Activated CD4-positive, alpha-beta T cell treated with anti-CD3 and anti-CD28 coated beads, Interleukin-2, amount 10 ng/mL, durations not matched to agents 7 days and 5 days (primary cell): Measurements from ENCODE around the gene MEIS3. TPM values are rescaled to one million over a fixed set of nuclear protein-coding genes. Genes with fewer than 3 reads are reported as not detected.

Experiments
- CTCF ChIA-PET: fragments of 350-600 bp; sonication (Branson Sonifier 250); formaldehyde crosslinking; loops from one replicate; lab custom pipeline; 2021; ENCODE audit warnings: antibody characterized with exemption; lab: Charles Lee
- POLR2A ChIA-PET: fragments of 350-600 bp; sonication (Branson Sonifier 250); formaldehyde crosslinking; loops from one replicate; lab custom pipeline; 2021; ENCODE audit warnings: antibody characterized with exemption; lab: Charles Lee
- DNase-seq: peaks from one replicate; pipeline ENCODE4 v3.0.0-alpha.2; 2020
- H3K27ac Mint-ChIP-seq: one replicate; pipeline ENCODE4 v1.8.0; 2021; ENCODE audit warnings: mild to moderate bottlenecking, moderate library complexity, mixed read lengths
- H3K27me3 Mint-ChIP-seq: one replicate; pipeline ENCODE4 v1.8.0; 2021; ENCODE audit warnings: mixed read lengths
- H3K36me3 Mint-ChIP-seq: one replicate; pipeline ENCODE4 v1.8.0; 2021; ENCODE audit warnings: low read depth, mixed read lengths
- H3K4me1 Mint-ChIP-seq: one replicate; pipeline ENCODE4 v1.8.0; 2021; ENCODE audit warnings: mixed read lengths
- H3K4me3 Mint-ChIP-seq: one replicate; pipeline ENCODE4 v1.8.0; 2021; ENCODE audit warnings: mild to moderate bottlenecking, moderate library complexity, mixed read lengths
- H3K9me3 Mint-ChIP-seq: one replicate; pipeline ENCODE4 v1.8.0; 2021; ENCODE audit warnings: mixed read lengths
- total RNA-seq, 2 experiments: library from RNA; stranded (reverse); gene quantifications; one replicate each; pipeline ENCODE4 v1.2.3, GENCODE V29; 2021

MEIS3 gene
- not detected for total RNA-seq

DNA sequence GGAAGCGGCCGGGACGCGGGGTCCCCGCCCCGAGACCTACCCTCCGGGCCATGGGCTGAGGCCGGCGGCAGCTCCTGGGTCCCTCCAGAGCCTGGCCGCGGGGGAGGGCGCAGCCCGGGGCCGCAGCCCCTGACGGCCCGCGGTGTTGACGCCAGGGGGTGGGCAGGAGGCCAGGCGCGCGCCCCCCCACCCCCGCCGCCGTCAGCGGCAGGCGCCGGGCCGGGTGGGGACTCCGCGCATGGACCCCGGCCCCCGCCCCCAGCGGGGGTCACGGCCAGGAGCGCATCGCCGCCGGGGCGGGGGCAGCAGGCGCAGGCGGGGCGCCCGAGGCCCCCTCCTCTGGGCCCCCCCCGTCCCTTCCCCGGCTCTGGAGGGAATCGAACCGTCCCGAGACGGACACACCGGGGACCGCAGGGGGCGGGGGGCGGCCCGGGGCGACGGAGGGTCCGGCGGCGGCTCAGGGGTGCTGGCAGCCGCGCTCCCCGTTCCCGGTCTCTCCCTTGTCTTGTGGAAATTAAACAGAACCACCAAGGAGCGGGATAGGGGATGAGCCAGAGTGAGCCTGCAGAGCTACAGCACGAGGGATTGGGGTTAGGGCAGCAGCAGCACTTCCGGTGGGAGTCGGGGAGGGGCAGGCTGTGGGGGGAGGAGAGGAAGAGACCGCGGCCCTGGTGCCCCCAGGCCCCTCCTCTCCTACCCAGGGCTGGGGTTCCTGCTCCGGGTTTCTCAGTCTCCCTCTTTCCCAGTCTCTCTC lies at the start of gene MEIS3:
Gene MEIS3 (minus strand): TSS at position 498 of the 754 bp plus-strand sequence. CDS start 446 bp downstream, at position 52.
- POLR2A ChIA-PET = no interaction called here
- no peak within 1 kb of the TSS for H3K27ac Mint-ChIP-seq
- H3K4me1 Mint-ChIP-seq = peaks cover 15% of the 10 kb centered on the region
- no peaks in the 10 kb centered on the region for H3K36me3 Mint-ChIP-seq
- no peak within 1 kb of the TSS for H3K4me3 Mint-ChIP-seq
- CTCF ChIA-PET = interaction anchor here (0.6 kb wide), 1 partner anchor 241 kb away, joined by 3 read pairs; no protein-coding TSS in a partner anchor
- no peaks in the 10 kb centered on the region for H3K9me3 Mint-ChIP-seq
- no peak for DNase-seq
- peaks cover 81% of the 10 kb centered on the region for H3K27me3 Mint-ChIP-seq

DNA sequence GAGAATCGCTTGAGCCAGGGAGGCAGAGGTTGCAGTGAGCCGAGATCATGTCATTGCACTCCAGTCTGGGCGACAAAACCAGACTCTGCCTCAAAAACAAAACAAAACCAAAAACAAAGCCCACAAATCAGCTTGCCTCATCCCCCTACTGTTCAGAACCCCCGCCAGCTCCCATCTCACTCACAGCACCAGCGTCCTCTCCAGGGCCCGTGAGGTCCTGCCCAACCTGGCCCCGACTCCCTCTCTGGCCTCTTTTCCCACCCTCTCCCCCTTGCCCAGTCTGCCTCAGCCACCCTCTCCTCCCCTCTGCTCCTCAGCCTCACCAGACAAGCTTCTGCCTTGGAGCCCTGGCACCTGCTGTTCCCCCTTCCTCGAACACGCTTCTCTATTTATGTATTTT lies 48.6 kb upstream of the MEIS3 start:
- H3K4me1 Mint-ChIP-seq = peaks cover 12% of the 10 kb centered on the region
- H3K9me3 Mint-ChIP-seq = no peaks in the 10 kb centered on the region
- ChIA-PET CTCF (interaction anchor here (1.6 to 1.8 kb wide), 2 partner anchors 12 to 16 kb away, joined by 4 to 10 read pairs; partner anchors contain the start of gene KPTN), POLR2A (no interaction called here)
- peaks cover 45% of the 10 kb centered on the region for H3K27me3 Mint-ChIP-seq
- H3K36me3 Mint-ChIP-seq = peaks cover 2% of the 10 kb centered on the region
- H3K4me3 Mint-ChIP-seq = no peak overlapping the region
- no peak overlapping the region for H3K27ac Mint-ChIP-seq
- no peak for DNase-seq

DNA sequence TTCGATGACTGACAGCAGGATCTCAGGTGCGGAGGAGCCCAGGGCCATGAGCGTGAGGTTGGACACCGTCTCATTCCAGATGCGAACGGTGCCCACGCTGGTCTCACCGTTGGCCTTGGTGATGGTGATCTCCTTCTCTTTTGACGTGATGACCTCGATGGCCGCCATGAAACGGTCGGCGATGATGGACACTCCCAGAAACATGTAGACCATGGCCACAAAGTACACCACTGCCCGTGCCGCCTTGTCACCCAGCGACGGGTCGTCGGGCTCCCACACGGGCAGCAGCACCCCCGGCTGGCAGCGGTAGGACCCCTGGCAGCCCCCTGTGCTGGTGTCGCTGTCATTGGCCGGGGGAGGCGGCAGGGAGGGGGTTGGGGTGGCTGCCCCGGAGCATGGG lies 46.6 kb upstream of the MEIS3 start:
- Mint-ChIP-seq H3K27ac (no peak overlapping the region), H3K36me3 (no peaks in the 10 kb centered on the region), H3K27me3 (peaks cover 35% of the 10 kb centered on the region), H3K4me1 (peaks cover 5% of the 10 kb centered on the region), H3K4me3 (no peak overlapping the region), H3K9me3 (no peaks in the 10 kb centered on the region)
- POLR2A ChIA-PET = no interaction called here
- CTCF ChIA-PET = no interaction called here
- no peak for DNase-seq

DNA sequence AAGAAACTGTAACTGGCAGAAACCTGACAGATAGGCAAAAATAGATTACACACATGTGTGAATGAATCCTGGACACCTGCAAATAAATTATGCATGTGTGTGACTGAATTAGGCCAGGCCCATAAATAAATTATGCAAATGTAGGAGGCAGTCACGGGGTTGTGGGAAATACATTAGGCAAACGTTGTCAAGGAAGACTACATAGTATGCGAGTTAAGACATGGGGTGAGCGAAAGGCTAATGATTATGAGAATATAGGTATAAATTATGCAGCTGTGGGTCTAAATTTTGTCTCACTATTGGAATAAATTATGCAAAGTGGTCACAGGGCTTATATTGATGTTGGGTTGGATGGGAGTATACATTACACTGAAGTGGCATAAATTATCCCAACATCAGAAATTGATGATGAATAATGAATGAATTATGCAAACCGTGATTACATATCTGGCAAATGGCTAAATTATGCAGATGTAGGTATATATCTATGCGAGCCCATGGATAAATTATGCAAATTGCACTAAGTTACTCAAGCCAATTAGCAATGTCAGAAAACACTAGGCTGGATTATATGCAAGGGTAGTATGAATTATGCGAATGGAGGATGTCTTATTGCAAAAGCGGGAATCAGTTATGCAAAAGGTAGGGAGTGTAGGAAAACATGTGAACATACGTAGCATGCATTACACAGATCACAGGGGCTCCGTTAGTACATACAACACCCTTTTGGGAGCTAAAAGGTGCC lies 45.5 kb upstream of the MEIS3 start:
- Mint-ChIP-seq H3K27ac (no peak overlapping the region), H3K9me3 (no peaks in the 10 kb centered on the region), H3K4me3 (no peak overlapping the region), H3K4me1 (peaks cover 5% of the 10 kb centered on the region), H3K27me3 (peaks cover 26% of the 10 kb centered on the region), H3K36me3 (no peaks in the 10 kb centered on the region)
- DNase-seq = no peak
- POLR2A ChIA-PET = no interaction called here
- CTCF ChIA-PET = interaction anchor here (0.6 kb wide), 1 partner anchor 74 kb away, joined by 3 read pairs; no protein-coding TSS in a partner anchor

DNA sequence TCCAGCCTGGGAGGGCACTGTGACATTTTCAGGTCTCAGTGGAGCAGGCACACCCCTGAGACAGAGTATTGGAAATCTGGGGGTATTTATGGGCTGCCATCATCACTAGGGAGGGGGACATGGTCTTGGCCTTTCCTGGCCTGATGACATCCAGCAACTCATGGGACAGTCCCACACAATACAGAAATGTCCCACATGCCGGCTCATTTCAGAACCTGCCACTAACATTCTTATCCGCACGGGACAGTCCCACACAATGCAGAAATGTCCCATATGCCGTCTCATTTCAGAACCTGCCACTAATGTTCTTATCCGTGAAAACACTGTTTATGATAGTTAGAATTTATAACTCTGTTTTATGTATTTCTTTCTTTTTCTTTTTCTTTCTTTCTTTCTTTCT lies 42.5 kb upstream of the MEIS3 start:
- H3K9me3 Mint-ChIP-seq = no peaks in the 10 kb centered on the region
- no peak for DNase-seq
- ChIA-PET CTCF (interaction anchor here (0.7 kb wide), 1 partner anchor 22 kb away, joined by 4 read pairs; the partner anchor contains the start of gene KPTN), POLR2A (no interaction called here)
- no peaks in the 10 kb centered on the region for H3K36me3 Mint-ChIP-seq
- H3K4me1 Mint-ChIP-seq = peaks cover 1% of the 10 kb centered on the region
- H3K4me3 Mint-ChIP-seq = no peak overlapping the region
- no peak overlapping the region for H3K27ac Mint-ChIP-seq
- H3K27me3 Mint-ChIP-seq = peaks cover 5% of the 10 kb centered on the region

DNA sequence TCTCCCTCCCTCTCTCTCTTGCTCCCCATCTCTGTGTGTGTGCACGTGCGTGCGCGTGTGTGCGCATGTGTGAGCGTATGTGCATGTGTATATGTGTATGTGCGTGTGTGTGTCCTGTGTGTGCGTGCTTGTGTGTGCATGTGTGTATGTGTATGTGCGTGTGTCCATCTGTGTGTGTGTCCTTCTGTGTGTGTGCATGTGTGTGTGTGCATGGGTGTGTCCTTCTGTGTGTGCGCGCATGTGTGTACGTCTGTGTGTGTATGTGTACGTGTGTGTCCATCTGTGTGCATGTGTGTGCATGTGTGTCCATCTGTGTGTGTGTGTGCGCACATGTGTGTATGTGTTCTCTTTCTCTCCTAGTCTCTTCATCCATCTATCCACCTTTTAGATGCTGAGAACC lies 40.1 kb upstream of the MEIS3 start:
- CTCF ChIA-PET = no interaction called here

DNA sequence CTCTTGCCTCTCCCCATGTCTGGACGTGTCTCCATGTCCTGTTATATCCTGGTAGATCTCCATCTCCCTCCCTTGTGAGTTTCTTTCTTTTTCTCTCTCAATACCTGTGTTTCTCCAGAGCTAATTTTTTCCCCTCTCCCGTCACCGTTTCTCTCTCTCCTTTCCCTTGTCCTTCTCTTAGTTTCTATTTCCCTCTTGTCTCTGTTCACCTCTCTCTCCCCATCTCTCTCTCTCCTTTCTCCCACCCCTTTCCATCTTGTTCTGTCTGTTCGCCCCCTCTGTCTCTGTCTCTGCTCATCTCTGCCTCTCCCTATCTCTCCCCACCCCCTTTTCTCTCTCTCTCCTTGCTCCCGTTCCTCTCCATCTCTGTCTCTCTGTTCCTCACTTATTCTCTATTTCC lies 39.3 kb upstream of the MEIS3 start:
- Mint-ChIP-seq H3K27me3 (peaks cover 28% of the 10 kb centered on the region), H3K9me3 (no peaks in the 10 kb centered on the region), H3K4me3 (no peak overlapping the region), H3K27ac (no peak overlapping the region), H3K4me1 (peaks cover 1% of the 10 kb centered on the region), H3K36me3 (no peaks in the 10 kb centered on the region)
- POLR2A ChIA-PET = no interaction called here
- DNase-seq = no peak
- CTCF ChIA-PET = no interaction called here

More for the DNA sequence above, 40.1 kb upstream of the MEIS3 start:
- no peak for DNase-seq
- H3K27ac Mint-ChIP-seq = no peak overlapping the region
- no peaks in the 10 kb centered on the region for H3K36me3 Mint-ChIP-seq
- H3K27me3 Mint-ChIP-seq = peaks cover 26% of the 10 kb centered on the region
- peaks cover 1% of the 10 kb centered on the region for H3K4me1 Mint-ChIP-seq
- POLR2A ChIA-PET = no interaction called here
- no peaks in the 10 kb centered on the region for H3K9me3 Mint-ChIP-seq
- no peak overlapping the region for H3K4me3 Mint-ChIP-seq

DNA sequence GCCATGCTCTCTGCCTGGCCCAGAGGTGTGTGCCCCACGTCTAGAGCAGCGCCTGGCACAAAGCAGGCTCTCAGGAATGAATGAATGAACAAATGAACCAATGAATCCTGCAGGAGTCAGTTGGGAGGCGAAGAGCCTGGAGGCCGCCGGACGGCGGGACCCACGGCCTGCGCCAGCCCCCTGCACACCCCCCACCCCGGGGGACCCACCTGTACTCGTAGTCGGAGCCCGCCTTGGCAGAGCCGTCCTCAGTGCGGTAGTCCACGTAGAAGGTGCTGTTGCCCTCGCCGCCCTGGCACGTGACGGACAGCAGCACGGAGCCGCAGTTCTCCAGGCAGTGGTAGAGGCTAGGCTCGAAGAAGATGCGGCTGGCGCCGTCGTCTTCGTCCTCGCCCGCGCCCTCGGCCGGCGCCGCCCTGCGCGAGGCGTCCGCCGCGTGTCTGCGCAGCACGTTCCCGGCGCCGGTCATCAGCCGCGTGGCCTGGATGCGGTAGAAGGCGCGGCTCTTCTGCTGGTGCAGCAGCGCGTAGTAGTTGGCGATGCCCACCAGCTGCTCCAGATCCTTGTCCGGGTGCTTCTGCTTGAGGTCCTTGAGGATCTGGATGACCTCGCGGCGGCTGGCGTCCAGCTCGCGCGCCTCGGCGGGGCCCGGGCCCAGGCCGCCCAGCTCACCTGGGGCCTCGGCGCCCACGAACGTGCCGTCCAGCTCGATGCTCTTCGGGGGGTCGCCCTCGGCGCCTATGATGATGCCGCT lies 37.6 kb upstream of the MEIS3 start:
- POLR2A ChIA-PET = no interaction called here

DNA sequence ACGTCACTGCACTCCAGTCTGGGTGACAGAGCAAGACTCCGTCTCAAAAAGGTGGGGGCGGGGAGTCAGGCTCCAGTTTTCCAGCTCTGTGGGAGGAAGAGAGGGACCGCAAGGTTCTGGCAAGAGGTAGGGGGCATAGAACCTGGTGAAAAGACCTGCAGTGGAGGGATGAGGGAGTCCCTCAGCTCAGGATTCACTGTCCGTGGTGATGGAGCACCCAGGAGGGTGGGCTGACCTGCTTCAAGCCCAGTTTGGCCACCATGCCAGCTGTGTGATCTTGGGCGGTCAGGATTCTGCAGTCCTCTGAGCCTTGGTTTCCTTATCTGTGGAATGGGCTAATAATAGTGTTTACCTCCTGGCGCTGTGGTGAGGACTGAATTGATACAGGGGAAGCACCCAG lies 31.2 kb upstream of the MEIS3 start:
- no peak for DNase-seq
- CTCF ChIA-PET = interaction anchor here (0.6 kb wide), 1 partner anchor 224 kb away, joined by 3 read pairs; no protein-coding TSS in a partner anchor
- Mint-ChIP-seq H3K9me3 (no peaks in the 10 kb centered on the region), H3K4me3 (no peak overlapping the region), H3K36me3 (no peaks in the 10 kb centered on the region), H3K27me3 (peaks cover 65% of the 10 kb centered on the region), H3K4me1 (peaks cover 26% of the 10 kb centered on the region), H3K27ac (no peak overlapping the region)
- POLR2A ChIA-PET = no interaction called here

More for the DNA sequence above, 37.6 kb upstream of the MEIS3 start:
- H3K36me3 Mint-ChIP-seq = no peaks in the 10 kb centered on the region
- CTCF ChIA-PET = interaction anchor here (1.1 kb wide), 1 partner anchor 27 kb away, joined by 3 read pairs; the partner anchor contains the start of gene KPTN
- no peak overlapping the region for H3K27ac Mint-ChIP-seq
- peaks cover 30% of the 10 kb centered on the region for H3K27me3 Mint-ChIP-seq
- DNase-seq = no peak
- no peaks in the 10 kb centered on the region for H3K9me3 Mint-ChIP-seq
- H3K4me3 Mint-ChIP-seq = no peak overlapping the region
- H3K4me1 Mint-ChIP-seq = peaks cover 1% of the 10 kb centered on the region

DNA sequence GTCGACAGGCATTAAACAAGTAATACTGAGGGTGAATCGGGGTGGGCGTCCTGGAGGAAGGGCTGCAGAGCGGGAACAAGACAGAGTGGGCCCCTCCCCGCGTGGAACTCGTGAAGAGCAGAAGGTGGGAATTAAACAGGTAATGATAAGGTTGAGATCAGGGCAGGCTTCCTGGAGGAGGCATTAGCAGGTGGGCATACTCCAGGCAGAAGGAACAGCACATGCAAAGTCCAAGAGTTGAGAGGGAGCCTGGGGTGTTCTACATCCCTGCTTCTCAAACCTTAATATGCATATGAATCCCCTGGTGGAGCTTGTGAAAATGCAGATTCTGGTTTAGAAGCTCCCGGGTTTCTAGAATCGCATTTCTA lies 29.0 kb upstream of the MEIS3 start:
- peaks cover 66% of the 10 kb centered on the region for H3K27me3 Mint-ChIP-seq
- peak overlapping the region; percentile 0 for H3K4me3 Mint-ChIP-seq
- H3K27ac Mint-ChIP-seq = no peak overlapping the region
- H3K36me3 Mint-ChIP-seq = peaks cover 3% of the 10 kb centered on the region
- ChIA-PET CTCF (interaction anchor here (1.1 to 3.6 kb wide), 2 partner anchors 12 to 15 kb away, joined by 4 to 26 read pairs; no protein-coding TSS in a partner anchor), POLR2A (no interaction called here)
- no peaks in the 10 kb centered on the region for H3K9me3 Mint-ChIP-seq
- H3K4me1 Mint-ChIP-seq = peaks cover 44% of the 10 kb centered on the region
- DNase-seq = no peak

DNA sequence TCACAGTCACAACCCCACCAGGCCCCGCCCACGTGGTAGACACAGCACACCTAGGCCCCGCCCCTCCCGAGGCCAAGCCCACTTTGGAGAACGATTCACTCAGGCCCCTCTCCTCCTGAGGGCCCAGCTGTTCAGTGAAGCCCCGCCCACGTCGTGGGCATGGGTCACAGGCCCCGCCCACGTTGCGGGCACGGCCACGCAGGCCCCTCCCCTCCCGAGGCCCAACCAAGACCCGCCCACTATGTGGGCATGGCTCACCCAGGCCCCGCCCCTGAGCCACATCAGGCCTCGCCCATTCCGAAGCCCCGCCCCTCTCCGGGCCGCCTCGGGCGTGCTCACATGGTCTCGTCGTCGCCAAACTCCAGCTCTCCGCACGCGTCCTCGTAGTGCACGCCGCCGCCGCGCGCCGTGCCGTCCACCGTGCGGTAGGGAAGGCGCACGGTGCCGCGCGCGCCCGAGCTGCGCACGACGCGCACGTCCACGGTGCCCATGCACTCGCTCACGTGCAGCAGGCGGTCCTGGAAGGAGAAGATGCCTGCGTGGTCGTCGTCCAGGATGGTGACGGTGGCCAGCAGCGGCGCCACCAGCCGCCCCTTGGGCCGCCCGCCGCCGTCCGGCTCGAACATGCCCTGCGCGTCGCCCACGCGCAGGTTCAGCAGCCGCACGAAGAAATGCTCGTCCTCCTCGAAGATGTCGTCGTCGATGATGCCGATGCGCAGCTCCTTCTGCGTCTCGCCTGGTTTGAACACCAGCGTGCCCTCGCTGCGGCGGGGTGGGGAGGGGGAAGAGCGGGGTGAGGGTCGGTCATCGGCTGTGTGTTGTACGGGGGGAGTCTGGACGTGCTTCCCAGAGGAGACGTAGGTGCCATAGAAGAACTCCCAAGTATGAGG lies 28.4 kb upstream of the MEIS3 start:
- Mint-ChIP-seq H3K4me3 (peak overlapping the region; percentile 1), H3K9me3 (no peaks in the 10 kb centered on the region), H3K27me3 (peaks cover 72% of the 10 kb centered on the region), H3K4me1 (peaks cover 47% of the 10 kb centered on the region), H3K27ac (peak overlapping the region; percentile 76), H3K36me3 (peaks cover 3% of the 10 kb centered on the region)
- ChIA-PET CTCF (interaction anchor here (0.6 to 3.6 kb wide), 8 partner anchors 12 to 270 kb away, joined by 3 to 26 read pairs (median 3); partner anchors contain the start of gene NAPA), POLR2A (no interaction called here)
- peak; percentile 72 for DNase-seq
